Lower lobe of right lung (tissue), 2 donors: ENCODE data around the gene KRTAP10-11. TPM values are rescaled to one million over a fixed set of nuclear protein-coding genes. Genes with fewer than 3 reads are reported as not detected.

Source experiments
- ATAC-seq, 2 donors: fragments of 200-7000 bp; cut with Tn5 transposase; one replicate each; pipeline ENCODE4 v1.9.1; 2020 to 2022; ENCODE audit warnings: mild to moderate bottlenecking in 2 of 2, moderate library complexity in 2 of 2
- DNase-seq: peaks from one replicate; pipeline ENCODE4 v3.0.0-alpha.2; 2020
- H3K27ac ChIP-seq: fragments of 200-600 bp; one replicate; pipeline ENCODE4 v1.8.0; 2022
- H3K27me3 ChIP-seq: fragments of 200-600 bp; one replicate; pipeline ENCODE4 v1.8.0; 2022; ENCODE audit warnings: low read depth
- H3K36me3 ChIP-seq: fragments of 200-600 bp; one replicate; pipeline ENCODE4 v1.8.0; 2022; ENCODE audit warnings: mild to moderate bottlenecking
- H3K4me1 ChIP-seq: fragments of 200-600 bp; one replicate; pipeline ENCODE4 v1.8.0; 2022
- H3K4me3 ChIP-seq: fragments of 200-600 bp; one replicate; pipeline ENCODE4 v1.8.0; 2022; ENCODE audit warnings: mild to moderate bottlenecking
- H3K9me3 ChIP-seq: fragments of 200-600 bp; one replicate; pipeline ENCODE4 v1.8.0; 2022
- intact Hi-C: fragments of 100-400 bp; cut with DNase I; formaldehyde crosslinking; loops from one replicate; pipeline ENCODE4 v1.11.0; 2022
- total RNA-seq: library from RNA; stranded (reverse); fragmentation: NEBNext Ultra II Directional; extraction: Animal tissue kit (Norgen Biotek cat#: 25700); gene quantifications from one replicate; pipeline ENCODE4 v1.2.1, GENCODE V29; 2021
- TF ChIP-seq, protein P1 (sequence below): fragments of 200-600 bp; IDR thresholded peaks from one replicate; pipeline ENCODE4 v1.8.0; 2022; ENCODE audit warnings: antibody characterized with exemption, mild to moderate bottlenecking
- donor health status: DM: no; HTN: yes; CAD: no; lungs with severe emphysema.

KRTAP10-11 gene
- total RNA-seq, 1 donor from 2014 or later = not detected

DNA sequence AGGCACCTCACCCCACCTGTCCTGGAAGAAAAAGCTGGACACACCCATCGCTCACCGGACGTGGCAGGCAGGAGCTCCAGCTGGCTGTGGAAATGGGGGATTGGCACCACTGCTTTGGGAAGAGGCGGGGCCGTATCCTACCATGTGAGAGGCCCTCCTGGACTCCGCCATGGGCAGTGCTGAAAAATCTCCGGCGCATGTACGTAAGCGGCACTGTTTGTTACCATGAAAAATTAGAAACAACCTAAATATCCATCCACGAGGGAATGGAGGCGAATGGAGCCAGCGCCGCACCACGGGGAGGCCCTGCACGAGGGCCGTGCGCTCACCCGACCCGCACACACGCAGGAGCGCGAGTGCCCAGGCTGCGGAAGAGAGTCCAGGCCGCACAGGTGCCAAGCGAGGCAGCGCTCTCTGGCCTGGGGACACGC is 31.2 kb upstream of the KRTAP10-11 start:
- Histone ChIP-seq H3K36me3 (no peaks in the 10 kb centered on the region), H3K27ac (no peak overlapping the region), H3K27me3 (no peaks in the 10 kb centered on the region), H3K4me1 (no peaks in the 10 kb centered on the region), H3K4me3 (no peak overlapping the region), H3K9me3 (peaks cover 13% of the 10 kb centered on the region)
- intact Hi-C loops = no loop called here
- TF ChIP-seq, protein P1, sequence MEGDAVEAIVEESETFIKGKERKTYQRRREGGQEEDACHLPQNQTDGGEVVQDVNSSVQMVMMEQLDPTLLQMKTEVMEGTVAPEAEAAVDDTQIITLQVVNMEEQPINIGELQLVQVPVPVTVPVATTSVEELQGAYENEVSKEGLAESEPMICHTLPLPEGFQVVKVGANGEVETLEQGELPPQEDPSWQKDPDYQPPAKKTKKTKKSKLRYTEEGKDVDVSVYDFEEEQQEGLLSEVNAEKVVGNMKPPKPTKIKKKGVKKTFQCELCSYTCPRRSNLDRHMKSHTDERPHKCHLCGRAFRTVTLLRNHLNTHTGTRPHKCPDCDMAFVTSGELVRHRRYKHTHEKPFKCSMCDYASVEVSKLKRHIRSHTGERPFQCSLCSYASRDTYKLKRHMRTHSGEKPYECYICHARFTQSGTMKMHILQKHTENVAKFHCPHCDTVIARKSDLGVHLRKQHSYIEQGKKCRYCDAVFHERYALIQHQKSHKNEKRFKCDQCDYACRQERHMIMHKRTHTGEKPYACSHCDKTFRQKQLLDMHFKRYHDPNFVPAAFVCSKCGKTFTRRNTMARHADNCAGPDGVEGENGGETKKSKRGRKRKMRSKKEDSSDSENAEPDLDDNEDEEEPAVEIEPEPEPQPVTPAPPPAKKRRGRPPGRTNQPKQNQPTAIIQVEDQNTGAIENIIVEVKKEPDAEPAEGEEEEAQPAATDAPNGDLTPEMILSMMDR = no peak
- DNase-seq = no peak
- ATAC-seq = no peak

- ATAC-seq (no peak), DNase-seq (no peak)
- Histone ChIP-seq H3K27ac (no peak overlapping the region), H3K4me1 (no peaks in the 10 kb centered on the region), H3K9me3 (peaks cover 10% of the 10 kb centered on the region), H3K36me3 (no peaks in the 10 kb centered on the region), H3K4me3 (no peak overlapping the region), H3K27me3 (no peaks in the 10 kb centered on the region)
- TF ChIP-seq, protein P1 = no peak
- intact Hi-C loops = no loop called here
Measured at GRCh38 chr21:44615466-44615865, 30.7 kb upstream of the KRTAP10-11 start.

DNA sequence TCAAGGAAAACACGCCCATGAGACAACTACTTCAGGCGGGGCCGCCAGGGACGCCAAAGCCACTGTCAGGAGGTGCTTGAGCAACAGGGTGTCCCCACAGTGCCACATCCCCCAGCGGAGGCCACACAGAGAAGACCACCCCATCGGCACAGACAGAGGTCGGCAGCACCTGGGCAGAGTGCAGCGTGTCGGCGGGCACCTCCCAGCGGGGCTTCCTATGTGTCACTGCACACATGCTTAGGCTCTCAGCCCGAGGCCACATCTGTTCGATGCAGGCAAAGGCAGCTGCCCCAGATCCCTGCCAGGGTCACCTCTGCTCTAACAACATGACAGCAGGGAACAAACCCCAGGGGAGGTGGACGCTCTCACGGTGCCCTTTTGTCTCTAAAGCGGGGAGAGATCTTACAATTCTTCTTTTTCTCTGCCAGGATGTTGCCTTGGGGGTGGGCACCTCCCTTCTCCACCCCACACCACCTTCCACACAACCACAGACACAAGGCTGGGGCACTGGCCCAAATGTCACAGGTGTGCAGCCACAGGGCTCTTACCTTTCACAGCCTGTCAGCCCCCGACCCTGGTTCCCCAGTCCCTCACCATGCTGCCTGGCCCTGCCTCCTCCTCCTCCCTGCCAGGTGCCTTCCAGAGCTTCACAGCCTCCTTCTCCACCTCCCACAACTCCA is 30.2 kb upstream of the KRTAP10-11 start:
- H3K27me3 ChIP-seq = no peaks in the 10 kb centered on the region
- intact Hi-C loops = no loop called here
- no peak for DNase-seq
- peaks cover 8% of the 10 kb centered on the region for H3K9me3 ChIP-seq
- no peaks in the 10 kb centered on the region for H3K4me1 ChIP-seq
- TF ChIP-seq, protein P1 = no peak
- H3K4me3 ChIP-seq = no peak overlapping the region
- no peak overlapping the region for H3K27ac ChIP-seq
- ATAC-seq = no peak
- no peaks in the 10 kb centered on the region for H3K36me3 ChIP-seq

- peaks cover 7% of the 10 kb centered on the region for H3K9me3 ChIP-seq
- H3K27me3 ChIP-seq = no peaks in the 10 kb centered on the region
- ATAC-seq (no peak), DNase-seq (no peak)
- TF ChIP-seq, protein P1 = no peak
- no peak overlapping the region for H3K4me3 ChIP-seq
- H3K27ac ChIP-seq = no peak overlapping the region
- H3K36me3 ChIP-seq = no peaks in the 10 kb centered on the region
- no peaks in the 10 kb centered on the region for H3K4me1 ChIP-seq
- intact Hi-C loops = no loop called here
Measured at GRCh38 chr21:44616591-44616926, 29.7 kb upstream of the KRTAP10-11 start.

DNA sequence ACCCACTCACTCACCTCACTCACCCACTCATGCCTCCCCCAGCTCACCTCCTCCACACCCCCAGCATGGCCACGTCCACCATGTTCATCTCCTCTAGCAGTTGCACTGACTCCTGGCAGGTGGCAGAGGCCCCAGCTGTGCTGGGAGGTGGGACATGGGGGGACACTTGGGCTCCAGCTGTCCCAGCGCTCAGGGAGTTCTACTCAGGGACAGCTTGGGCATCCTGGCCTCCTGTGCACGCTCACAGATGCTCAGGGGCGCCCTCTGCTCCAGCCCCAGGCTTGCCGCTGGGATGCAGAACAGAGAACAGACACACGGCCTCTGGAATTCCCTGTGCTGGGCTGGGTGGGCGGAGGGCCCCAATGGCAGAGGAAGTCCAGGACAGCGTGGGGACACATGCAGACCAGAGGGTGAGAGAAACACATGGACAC is 29.1 kb upstream of the KRTAP10-11 start:
- no peak overlapping the region for H3K27ac ChIP-seq
- no peaks in the 10 kb centered on the region for H3K36me3 ChIP-seq
- intact Hi-C loops = no loop called here
- no peaks in the 10 kb centered on the region for H3K4me1 ChIP-seq
- no peaks in the 10 kb centered on the region for H3K27me3 ChIP-seq
- no peak for ATAC-seq
- H3K9me3 ChIP-seq = peaks cover 4% of the 10 kb centered on the region
- TF ChIP-seq, protein P1 = no peak
- no peak for DNase-seq
- no peak overlapping the region for H3K4me3 ChIP-seq
